ENCODE results near the gene TXNL4A.

GRCh38 chr18:79930020-79930642 is 58.2 kb downstream of the TXNL4A start:
- TF ChIP-seq CTCF (conservative IDR thresholded peaks at IDR 0.05) (no peak), ZFX (IDR thresholded peaks at IDR 0.05) (no peak)
